Measurements from ENCODE around the gene PRDM16.

The PRDM16 gene

GRCh38 chr1:3287656-3288160 is 218.7 kb downstream of the PRDM16 start:
- DNase-seq = no peak

- no peak for DNase-seq
Measured at GRCh38 chr1:3289502-3289901, 220.5 kb downstream of the PRDM16 start.

GRCh38 chr1:3290438-3290837 is 221.4 kb downstream of the PRDM16 start:
- no peak for DNase-seq

DNA sequence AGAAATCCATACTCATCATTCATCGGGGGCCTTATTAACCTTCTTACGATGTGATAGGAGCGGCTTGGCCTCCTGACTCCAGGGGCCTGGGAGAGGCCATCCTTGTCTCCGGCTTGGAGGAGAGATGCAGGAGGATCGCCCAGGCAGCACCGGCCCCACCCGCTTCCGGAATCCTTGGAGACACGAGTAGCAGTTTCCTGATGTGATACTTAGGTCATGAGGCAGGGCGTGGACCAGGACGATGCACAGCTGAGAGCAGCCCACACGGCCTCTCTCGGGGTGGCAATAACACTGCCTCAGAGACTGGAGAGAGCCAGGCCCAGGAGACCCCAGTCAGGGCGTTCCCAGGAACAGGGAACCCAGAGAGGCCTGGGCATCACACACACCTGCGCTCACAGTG is 221.9 kb downstream of the PRDM16 start:
- DNase-seq = no peak

GRCh38 chr1:3292051-3292722 is 223.2 kb downstream of the PRDM16 start:
- DNase-seq = no peak

GRCh38 chr1:3292868-3293562 is 224.0 kb downstream of the PRDM16 start:
- no peak for DNase-seq

DNA sequence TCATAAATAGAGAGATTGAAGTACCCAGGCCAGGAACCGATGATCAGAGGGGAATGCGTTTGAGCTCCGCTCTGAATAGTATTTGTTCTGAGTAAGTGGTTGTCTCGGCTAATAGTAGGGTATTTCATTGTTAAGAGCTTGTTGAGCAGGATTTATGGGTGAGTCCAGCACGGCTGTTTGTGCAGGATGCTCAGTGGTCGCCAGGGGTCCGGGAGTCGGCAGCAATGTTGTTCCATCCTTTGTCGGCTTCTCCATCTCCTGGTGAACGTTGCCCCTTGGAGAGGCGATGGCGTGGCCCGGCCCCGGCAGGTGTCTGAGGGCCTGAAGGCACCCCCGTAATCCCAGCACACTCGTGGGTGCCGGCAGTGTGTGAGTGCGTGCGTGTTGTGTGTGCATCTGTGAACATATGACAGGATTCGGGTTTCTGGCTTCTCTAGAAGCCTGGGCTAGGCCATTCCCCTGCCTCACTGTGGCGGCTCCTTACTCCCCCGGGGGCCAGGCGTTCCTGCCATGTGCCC is 224.6 kb downstream of the PRDM16 start:
- DNase-seq = no peak

DNA sequence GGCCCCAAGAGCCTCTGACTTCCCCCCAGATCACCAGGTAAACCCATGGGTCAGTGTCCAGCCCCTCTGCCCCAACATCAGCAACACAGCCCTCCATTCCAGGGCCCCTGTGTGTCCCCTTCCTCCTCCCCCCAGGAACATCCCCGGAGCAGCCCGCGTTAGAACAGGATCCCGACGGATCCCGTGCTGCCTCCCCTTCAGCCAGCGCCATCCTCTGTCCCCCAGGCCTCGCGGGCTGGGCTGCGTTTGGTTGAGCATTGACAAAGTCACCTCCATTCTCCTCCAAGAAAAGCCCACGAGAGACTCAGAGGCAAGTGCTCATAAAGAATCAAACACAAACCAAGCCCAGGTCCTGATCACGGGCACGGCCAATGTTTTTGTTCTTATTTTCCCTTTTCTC is 225.4 kb downstream of the PRDM16 start:
- no peak for DNase-seq

DNA sequence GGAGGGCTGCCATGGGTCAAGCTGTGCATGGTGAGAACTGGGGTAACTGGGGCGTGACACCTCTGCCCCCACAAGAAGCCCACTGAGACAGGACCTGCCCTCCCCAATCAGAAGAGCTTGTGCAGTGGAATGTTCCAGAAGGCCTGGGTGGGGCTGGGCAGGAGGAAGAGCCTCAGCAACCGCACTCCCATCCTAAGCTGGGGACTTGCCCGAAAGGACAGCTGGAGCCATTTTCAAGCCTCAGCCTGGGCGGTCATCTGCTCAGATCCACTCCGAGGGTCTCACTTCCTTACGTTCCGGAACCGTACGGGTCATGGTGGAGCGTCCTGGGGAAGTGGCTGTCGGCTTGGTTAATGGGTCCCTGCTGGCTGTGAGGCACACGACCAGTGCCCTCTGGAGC is 226.8 kb downstream of the PRDM16 start:
- DNase-seq = no peak

GRCh38 chr1:3296326-3296725 is 227.3 kb downstream of the PRDM16 start:
- DNase-seq = no peak

DNA sequence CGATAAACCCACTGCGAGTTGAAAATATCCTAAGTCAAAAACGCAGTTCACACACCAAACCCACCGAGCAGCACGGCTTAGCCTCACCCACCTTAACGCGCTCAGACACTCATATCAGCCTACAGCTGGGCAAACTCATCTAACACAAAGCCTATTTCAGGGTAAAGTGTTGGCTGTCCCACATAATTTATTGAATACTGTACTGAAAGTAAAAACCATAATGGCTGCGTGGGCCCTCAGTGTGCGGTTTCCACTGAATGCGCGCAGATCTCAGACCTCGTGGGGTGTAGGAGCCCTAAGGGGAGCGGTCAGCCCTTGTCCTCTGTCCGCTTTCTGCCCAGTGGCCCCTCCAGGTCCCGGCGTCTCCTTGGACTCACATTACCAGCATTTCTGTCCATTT is 227.8 kb downstream of the PRDM16 start:
- DNase-seq = no peak

DNA sequence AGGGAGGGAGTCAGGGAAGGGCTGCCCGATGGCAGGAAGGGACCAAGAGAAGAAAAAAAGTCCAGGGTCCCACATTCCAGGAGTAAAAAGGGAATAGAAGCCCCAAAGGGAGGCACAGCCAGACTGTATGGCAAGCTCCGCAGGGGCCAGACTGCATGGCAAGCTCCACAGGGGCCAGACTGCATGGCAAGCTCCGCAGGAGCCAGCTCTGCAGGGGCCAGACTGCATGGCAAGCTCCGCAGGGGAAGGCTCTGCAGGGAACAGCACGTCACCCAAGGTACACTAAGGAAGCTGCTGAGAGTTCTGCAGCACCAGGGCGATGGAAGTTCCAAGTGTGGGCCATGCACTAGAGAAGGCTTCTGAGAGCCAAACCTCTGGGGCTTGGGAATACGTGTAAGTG is 228.8 kb downstream of the PRDM16 start:
- DNase-seq = no peak

DNA sequence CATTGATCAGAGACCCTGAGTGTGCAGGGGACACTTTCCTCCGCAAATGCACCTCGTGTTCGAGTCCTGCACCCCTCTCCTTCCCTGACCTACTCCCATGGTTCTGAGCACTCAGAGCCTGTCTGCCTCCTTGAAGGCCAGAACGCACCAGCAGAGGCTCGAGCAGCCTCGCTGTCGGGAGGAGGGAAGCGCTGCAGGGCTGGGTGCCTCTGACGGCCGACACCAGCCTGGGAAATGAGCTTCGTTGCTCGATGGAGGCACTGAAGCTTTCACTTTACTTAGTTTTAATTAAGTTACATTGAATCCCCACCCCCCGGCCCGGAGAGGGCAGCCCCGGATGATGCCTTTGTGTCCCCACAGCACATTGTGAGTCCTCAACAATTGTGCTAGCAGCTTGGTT is 229.2 kb downstream of the PRDM16 start:
- DNase-seq = no peak

- no peak for DNase-seq
Measured at GRCh38 chr1:3304246-3304645, 235.2 kb downstream of the PRDM16 start.

DNA sequence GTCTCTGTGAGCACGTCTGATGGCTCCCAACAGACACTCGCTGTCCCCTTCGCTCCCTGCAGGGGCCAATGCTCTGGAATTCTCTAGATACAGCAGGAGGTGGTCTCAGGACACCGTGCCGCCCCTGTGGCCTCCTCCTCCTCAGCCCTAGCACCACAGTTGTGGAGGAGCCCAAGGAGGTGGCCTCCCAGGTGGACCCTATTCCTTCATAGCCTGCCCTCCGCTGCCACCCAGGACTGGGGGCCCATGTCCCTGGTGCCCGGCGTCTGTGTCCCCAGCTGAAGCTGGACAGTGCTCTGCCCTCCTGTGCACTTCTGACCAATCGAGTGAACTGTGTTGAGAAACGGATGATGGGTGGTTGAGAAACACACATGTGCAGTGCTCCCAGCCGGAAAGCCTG is 235.7 kb downstream of the PRDM16 start:
- DNase-seq = no peak

DNA sequence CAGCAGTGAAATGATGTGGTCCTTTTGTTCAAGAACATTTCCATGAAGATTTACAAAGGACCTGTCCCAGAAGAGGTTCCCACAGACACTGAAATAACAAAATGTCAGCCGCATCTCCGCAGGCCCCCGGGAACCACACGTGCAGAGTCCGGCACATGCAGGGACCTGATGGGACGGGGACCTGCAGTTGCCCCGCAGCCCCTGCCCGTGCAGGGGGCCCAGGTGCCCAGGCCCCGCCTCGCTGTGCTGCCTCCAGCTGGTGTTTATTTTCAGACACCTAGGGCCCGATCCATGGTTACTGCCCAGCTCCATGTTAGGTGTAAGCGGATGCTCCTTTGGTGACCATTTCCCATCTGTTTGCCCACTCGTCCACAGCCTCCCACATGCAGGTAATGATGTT is 236.2 kb downstream of the PRDM16 start:
- DNase-seq = no peak

GRCh38 chr1:3306583-3307291 is 237.7 kb downstream of the PRDM16 start:
- peak; percentile 57 to 76 (median 65) for DNase-seq

- no peak for DNase-seq
Measured at GRCh38 chr1:3307359-3307758, 238.4 kb downstream of the PRDM16 start.

- DNase-seq = peak in 1 of 4 experiments; percentile 11
Measured at GRCh38 chr1:3308053-3308452, 239.1 kb downstream of the PRDM16 start.

DNA sequence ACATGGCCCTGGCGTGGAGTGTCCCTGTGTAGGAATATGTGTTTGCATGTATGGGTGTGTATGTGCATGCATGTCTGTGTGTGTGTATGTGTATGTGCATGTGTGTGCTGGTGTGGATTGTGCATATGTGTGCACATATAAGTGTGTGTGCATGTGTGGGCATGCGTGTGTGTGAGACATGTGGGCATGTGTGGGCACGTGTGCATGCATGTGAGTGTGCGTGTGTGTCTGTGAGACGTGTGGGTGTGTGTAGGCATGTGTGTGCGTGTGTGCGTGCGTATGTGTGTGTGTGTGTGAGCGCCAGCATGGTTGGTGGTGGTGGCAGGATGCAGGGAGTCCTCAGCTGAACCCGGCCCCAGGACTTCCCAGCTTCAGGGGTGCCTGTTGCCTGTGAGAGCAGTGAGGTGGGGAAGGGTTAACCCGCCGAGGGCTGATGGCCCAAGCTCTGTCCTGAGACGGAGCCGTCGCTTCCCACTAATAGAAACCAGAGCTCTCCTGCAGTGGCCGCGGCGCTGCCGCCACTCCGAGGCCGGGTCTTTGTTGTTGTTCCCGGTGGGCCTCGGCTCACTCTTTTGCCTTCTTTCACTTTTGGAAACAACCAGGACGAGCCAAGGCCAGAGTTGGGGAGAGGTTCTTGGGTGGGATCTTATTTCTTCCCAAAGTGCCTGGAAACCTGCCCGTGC is 241.9 kb downstream of the PRDM16 start:
- no peak for DNase-seq

DNA sequence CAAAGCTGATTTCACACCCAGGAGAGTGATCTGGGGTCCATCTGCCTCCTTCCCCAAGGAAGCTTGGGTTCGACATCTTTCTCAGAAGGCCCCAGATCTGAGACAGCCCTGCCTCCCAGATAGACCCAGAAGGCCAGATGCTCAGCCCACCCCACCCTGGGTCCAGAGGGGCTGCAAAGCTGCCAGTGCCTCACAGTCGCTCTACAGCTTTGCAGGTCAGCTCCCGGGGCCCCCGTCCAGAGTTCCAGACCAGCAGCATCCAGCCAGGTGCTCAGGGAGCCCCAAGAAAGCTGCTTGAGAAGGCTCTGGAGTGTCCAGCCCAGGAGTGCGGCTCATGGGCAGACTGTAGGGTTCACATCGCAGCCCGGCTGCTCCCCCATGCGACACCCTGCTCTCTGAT is 242.7 kb downstream of the PRDM16 start:
- no peak for DNase-seq

GRCh38 chr1:3312310-3312897 is 243.4 kb downstream of the PRDM16 start:
- no peak for DNase-seq
